Ishikawa (cell line): ENCODE results near the gene DEFB113.

Experiments
- CEBPB ChIP-seq: IDR thresholded peaks from 2 replicates; pipeline ENCODE4 v1.6.1; 2012
- CREB1 ChIP-seq: IDR thresholded peaks from 2 replicates; pipeline ENCODE4 v1.6.1; 2012; ENCODE audit warnings: low read depth
- EGR1 ChIP-seq: IDR thresholded peaks from 2 replicates; pipeline ENCODE4 v1.6.1; 2012
- EP300 ChIP-seq: IDR thresholded peaks from 2 replicates; pipeline ENCODE4 v1.6.1; 2012; ENCODE audit warnings: borderline replicate concordance
- FOXM1 ChIP-seq: IDR thresholded peaks from 2 replicates; pipeline ENCODE4 v1.6.1; 2012; ENCODE audit warnings: low read depth, borderline replicate concordance
- NFIC ChIP-seq: IDR thresholded peaks from 2 replicates; pipeline ENCODE4 v1.6.1; 2012
- RAD21 ChIP-seq: IDR thresholded peaks from 2 replicates; pipeline ENCODE4 v1.6.1; 2012; ENCODE audit warnings: low read depth
- TAF1 ChIP-seq: IDR thresholded peaks from 2 replicates; pipeline ENCODE4 v1.6.1; 2012; ENCODE audit warnings: low read depth, mild to moderate bottlenecking
- TCF12 ChIP-seq: IDR thresholded peaks from 2 replicates; pipeline ENCODE4 v1.6.1; 2012; ENCODE audit warnings: low read depth
- TEAD4 ChIP-seq: IDR thresholded peaks from 2 replicates; pipeline ENCODE4 v1.6.1; 2012
- YY1 ChIP-seq: IDR thresholded peaks from 2 replicates; pipeline ENCODE4 v1.6.1; 2012; ENCODE audit warnings: low read depth
- ZBTB7A ChIP-seq: IDR thresholded peaks from 2 replicates; pipeline ENCODE4 v1.6.1; 2012; ENCODE audit warnings: low read depth
- TF ChIP-seq, protein P1 (sequence below): IDR thresholded peaks from 2 replicates; pipeline ENCODE4 v1.6.1; 2012
- TF ChIP-seq, protein P2 (sequence below): IDR thresholded peaks from 2 replicates; pipeline ENCODE4 v1.6.1; 2012; ENCODE audit warnings: low read depth, mild to moderate bottlenecking
- TF ChIP-seq, protein P3 (sequence below): IDR thresholded peaks from 2 replicates; pipeline ENCODE4 v1.6.1; 2012

The DEFB113 gene

DNA sequence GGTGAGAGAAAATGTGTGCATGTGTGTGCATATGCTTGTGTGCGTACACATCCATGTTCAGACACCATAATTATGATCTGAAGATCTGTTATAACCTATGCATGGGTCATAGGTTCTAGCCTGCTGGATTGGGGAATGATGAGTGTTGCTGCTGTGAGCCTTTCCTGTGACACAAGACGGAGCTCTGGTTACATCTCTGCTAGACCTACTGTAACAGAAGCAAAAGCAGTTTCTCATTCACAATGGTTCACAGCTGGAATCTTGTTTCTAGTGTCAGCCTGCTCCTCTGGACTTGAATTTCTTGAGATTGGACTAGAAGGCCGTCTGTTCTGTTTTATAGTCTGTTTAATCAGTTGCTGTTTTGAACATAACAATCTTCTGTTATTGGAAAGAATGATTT lies 45.6 kb downstream of the DEFB113 start:
- TF ChIP-seq, protein P1, sequence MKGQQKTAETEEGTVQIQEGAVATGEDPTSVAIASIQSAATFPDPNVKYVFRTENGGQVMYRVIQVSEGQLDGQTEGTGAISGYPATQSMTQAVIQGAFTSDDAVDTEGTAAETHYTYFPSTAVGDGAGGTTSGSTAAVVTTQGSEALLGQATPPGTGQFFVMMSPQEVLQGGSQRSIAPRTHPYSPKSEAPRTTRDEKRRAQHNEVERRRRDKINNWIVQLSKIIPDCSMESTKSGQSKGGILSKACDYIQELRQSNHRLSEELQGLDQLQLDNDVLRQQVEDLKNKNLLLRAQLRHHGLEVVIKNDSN: no peak
- TF ChIP-seq NFIC (no peak), CEBPB (no peak), TEAD4 (no peak), TAF1 (no peak), TCF12 (no peak), ZBTB7A (no peak), RAD21 (no peak; the same call in 1 of the 2 replicates), EP300 (no peak)
- TF ChIP-seq, protein P2, sequence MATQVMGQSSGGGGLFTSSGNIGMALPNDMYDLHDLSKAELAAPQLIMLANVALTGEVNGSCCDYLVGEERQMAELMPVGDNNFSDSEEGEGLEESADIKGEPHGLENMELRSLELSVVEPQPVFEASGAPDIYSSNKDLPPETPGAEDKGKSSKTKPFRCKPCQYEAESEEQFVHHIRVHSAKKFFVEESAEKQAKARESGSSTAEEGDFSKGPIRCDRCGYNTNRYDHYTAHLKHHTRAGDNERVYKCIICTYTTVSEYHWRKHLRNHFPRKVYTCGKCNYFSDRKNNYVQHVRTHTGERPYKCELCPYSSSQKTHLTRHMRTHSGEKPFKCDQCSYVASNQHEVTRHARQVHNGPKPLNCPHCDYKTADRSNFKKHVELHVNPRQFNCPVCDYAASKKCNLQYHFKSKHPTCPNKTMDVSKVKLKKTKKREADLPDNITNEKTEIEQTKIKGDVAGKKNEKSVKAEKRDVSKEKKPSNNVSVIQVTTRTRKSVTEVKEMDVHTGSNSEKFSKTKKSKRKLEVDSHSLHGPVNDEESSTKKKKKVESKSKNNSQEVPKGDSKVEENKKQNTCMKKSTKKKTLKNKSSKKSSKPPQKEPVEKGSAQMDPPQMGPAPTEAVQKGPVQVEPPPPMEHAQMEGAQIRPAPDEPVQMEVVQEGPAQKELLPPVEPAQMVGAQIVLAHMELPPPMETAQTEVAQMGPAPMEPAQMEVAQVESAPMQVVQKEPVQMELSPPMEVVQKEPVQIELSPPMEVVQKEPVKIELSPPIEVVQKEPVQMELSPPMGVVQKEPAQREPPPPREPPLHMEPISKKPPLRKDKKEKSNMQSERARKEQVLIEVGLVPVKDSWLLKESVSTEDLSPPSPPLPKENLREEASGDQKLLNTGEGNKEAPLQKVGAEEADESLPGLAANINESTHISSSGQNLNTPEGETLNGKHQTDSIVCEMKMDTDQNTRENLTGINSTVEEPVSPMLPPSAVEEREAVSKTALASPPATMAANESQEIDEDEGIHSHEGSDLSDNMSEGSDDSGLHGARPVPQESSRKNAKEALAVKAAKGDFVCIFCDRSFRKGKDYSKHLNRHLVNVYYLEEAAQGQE: no peak
- TF ChIP-seq, protein P3, sequence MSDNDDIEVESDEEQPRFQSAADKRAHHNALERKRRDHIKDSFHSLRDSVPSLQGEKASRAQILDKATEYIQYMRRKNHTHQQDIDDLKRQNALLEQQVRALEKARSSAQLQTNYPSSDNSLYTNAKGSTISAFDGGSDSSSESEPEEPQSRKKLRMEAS: no peak

DNA sequence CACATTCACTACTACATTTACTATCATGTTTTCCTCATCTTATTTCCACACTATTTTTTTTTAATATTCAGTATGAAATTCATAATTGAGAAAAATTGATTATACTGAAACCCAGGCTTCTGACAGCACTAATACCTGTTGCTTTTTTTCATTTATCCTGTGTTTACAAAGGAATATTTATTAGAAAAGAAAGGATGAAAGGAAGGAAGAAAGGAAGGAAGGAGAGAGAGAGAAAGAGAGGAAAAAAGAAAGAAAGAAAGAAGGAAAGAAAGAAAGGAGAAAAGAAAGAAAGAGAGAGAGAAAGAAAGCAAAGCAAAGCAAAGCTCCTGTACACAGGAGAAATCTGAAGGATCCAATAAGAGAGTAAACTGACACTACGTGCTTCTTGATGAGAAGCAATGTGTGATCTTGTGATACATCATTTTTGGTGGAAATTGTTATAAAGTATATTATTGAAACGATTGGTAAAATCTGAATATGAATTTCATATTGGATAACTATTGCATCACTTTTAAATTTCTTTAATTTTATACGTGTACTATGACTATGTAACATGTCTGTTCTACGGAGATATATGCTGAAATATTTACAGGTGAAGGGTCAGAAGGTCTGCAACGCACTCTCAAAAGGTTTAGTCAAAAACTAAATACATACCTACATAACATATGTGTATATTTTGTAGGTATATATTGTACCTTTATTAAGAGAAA lies 49.3 kb downstream of the DEFB113 start:
- no peak for TF ChIP-seq FOXM1
- TF ChIP-seq RAD21: no peak
- TF ChIP-seq, protein P3: no peak
- no peak for TF ChIP-seq CREB1
- no peak for TF ChIP-seq EP300
- no peak for TF ChIP-seq CEBPB
- TF ChIP-seq, protein P2: no peak
- TF ChIP-seq, protein P1: no peak
- no peak for TF ChIP-seq YY1
- TF ChIP-seq TEAD4: no peak
- TF ChIP-seq EGR1: no peak
- no peak for TF ChIP-seq NFIC
- no peak for TF ChIP-seq TCF12
- no peak for TF ChIP-seq ZBTB7A
- TF ChIP-seq TAF1: no peak

DNA sequence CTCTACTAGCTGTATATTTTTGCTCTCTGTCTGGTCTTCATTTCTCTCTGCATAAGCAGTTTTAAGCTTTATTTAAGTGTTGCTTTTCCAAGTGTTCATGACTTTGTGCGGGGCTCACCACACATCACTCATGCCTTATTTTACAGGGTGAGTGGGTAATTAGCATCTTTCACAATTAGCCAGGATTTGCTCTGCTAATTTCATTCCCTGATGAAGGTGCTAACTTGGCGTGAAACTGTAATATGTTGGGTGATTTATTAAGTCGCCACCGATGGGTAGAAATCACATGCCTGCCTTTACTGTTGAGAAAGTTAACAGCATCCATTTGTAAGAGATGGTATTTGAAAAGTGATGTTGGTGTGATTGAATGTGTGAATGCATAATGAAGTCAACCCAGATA lies 50.2 kb downstream of the DEFB113 start:
- TF ChIP-seq, protein P2: no peak
- TF ChIP-seq FOXM1 (no peak), CREB1 (no peak), EP300 (no peak), TCF12 (no peak), EGR1 (no peak), TEAD4 (no peak), RAD21 (no peak), CEBPB (no peak), NFIC (no peak), ZBTB7A (no peak), YY1 (no peak), TAF1 (no peak)
- TF ChIP-seq, protein P3: no peak
- TF ChIP-seq, protein P1: no peak

DNA sequence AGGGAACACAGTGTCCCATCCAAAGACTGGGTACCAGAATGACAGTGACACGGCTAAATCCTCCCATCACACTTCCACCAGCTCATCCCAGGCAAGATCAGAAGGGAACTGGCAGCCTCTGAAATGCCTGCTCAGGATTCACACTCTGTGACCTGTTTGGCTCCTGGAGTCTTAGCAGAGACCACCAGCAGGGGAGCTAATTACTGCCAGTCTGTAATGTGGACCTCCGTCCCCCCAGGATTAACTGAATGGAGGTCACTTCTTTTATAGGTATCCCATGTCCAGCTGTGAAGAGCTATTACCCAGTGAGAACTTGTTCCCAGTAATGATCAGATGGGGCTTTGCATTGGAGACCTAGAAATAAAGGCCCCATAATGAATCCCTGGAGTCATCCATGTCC lies 50.6 kb downstream of the DEFB113 start:
- TF ChIP-seq CEBPB (no peak), CREB1 (no peak), EGR1 (no peak), ZBTB7A (no peak)
